GM13977 (cell line): ENCODE measurements around the gene ABCC1.

Experiments
- DNase-seq: peaks from one replicate; pipeline ENCODE4 v3.0.0; 2012; ENCODE audit warnings: low spot score
- CTCF ChIP-seq: IDR thresholded peaks from 2 replicates; pipeline ENCODE4 v1.5.1; 2012; ENCODE audit warnings: mild to moderate bottlenecking, control low read depth; ENCODE audit not compliant: insufficient read depth; ENCODE audit errors: extremely low read depth, missing control alignments
- in situ Hi-C: fragments of 300-500 bp; cut with MboI; formaldehyde crosslinking; loops from one replicate; pipeline ENCODE4 v1.12.0; 2022; ENCODE audit warnings: low sequenced_read_pairs, low pct_unique_long_range_greater_than_20kb, mixed read lengths, inconsistent platforms; ENCODE audit not compliant: unreplicated experiment

ABCC1 gene

GRCh38 chr16:16009401-16009800 is 60.0 kb downstream of the ABCC1 start:
- no peak for DNase-seq
- in situ Hi-C loops, result loop anchor here (25.0 kb wide), 1 partner anchor 122 kb away; the partner anchor contains the start of gene CEP20
- no peak for TF ChIP-seq CTCF

DNA sequence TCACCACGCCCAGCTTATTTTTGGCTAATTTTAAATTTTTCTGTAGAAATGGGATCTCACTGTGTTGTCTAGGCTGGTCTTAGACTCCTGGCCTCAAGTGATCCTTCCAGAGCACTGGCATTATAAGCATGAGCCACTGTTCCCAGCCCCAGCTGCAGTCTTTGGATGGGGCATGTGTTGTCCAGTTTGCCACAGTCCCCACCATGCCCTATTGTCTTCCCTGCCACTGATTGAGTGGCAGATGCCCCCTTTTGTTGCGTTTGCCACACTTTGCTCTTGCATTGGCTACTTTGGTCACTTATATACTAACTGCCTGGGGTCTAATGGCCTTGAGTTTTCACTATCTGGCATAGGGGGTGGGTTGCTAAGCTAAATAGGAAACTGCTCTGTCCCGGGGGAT is 60.8 kb downstream of the ABCC1 start:
- no peak for DNase-seq
- TF ChIP-seq CTCF, result no peak
- in situ Hi-C loops, result loop anchor here (25.0 kb wide), 1 partner anchor 123 kb away; the partner anchor contains the start of gene CEP20

DNA sequence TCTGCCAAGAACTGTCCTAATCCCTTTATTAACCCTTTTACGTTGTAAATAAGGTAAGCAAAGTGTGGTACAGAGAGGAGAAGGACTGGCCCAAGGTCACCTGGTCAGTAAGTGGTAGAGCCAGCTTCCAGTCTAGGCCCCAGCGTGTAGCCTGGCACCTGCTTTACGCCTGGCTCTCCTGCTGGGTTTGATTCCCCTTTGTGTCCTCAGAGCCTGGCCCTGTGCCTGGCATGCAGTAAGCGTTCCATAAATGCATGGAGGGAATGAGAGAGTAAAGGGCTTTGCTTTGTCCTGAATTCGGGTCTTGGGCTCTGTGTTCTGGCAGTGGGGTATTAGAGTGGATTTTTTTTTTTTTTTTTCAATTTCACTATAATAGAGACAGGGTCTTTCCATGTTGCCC is 62.7 kb downstream of the ABCC1 start:
- no peak for DNase-seq
- TF ChIP-seq CTCF, result no peak
- in situ Hi-C loops, result loop anchor here (25.0 kb wide), 1 partner anchor 125 kb away; the partner anchor contains the start of gene CEP20

GRCh38 chr16:16013812-16014211 is 64.4 kb downstream of the ABCC1 start:
- TF ChIP-seq CTCF, result no peak
- no peak for DNase-seq
- in situ Hi-C loops, result loop anchor here (25.0 kb wide), 1 partner anchor 127 kb away; the partner anchor contains the start of gene CEP20

- DNase-seq, result no peak
- no peak for TF ChIP-seq CTCF
- in situ Hi-C loops, result loop anchor here (25.0 kb wide), 1 partner anchor 127 kb away; the partner anchor contains the start of gene CEP20
Measured at GRCh38 chr16:16014329-16015224, 65.2 kb downstream of the ABCC1 start.

GRCh38 chr16:16015849-16016248 is 66.4 kb downstream of the ABCC1 start:
- in situ Hi-C loops, result loop anchor here (25.0 kb wide), 1 partner anchor 129 kb away; the partner anchor contains the start of gene CEP20
- TF ChIP-seq CTCF, result no peak
- no peak for DNase-seq
